Activated T-helper 1 cell treated with anti-CD3 and anti-CD28 coated beads, Interleukin-12 subunit alpha, Interleukin-12 subunit beta, Interleukin-2, Interleukin-4 antibody, amounts not matched to agents 30 ng/mL and 10 ng/mL and 1 ng/mL, durations not matched to agents 14 hours and 24 hours and 36 hours (primary cell): ENCODE results near the gene MBD1. TPM values are rescaled to one million over a fixed set of nuclear protein-coding genes. Genes with fewer than 3 reads are reported as not detected.

Source experiments
- DNase-seq: peaks from one replicate; pipeline ENCODE4 v3.0.0; 2021; ENCODE audit warnings: low spot score
- H3K27ac Mint-ChIP-seq: one replicate; pipeline ENCODE4 v1.8.0; 2021; ENCODE audit warnings: mild to moderate bottlenecking, mixed read lengths
- H3K27me3 Mint-ChIP-seq: one replicate; pipeline ENCODE4 v1.8.0; 2022; ENCODE audit warnings: mild to moderate bottlenecking, moderate library complexity, mixed read lengths; ENCODE audit not compliant: insufficient read depth
- H3K36me3 Mint-ChIP-seq: one replicate; pipeline ENCODE4 v1.8.0; 2021; ENCODE audit warnings: low read depth, mixed read lengths
- H3K4me1 Mint-ChIP-seq: one replicate; pipeline ENCODE4 v1.8.0; 2021; ENCODE audit warnings: low read depth, mixed read lengths
- H3K4me3 Mint-ChIP-seq: one replicate; pipeline ENCODE4 v1.8.0; 2021; ENCODE audit warnings: mild to moderate bottlenecking, moderate library complexity, mixed read lengths
- H3K9me3 Mint-ChIP-seq: one replicate; pipeline ENCODE4 v1.8.0; 2021; ENCODE audit warnings: mixed read lengths
- intact Hi-C: fragments of 100-400 bp; cut with micrococcal nuclease; formaldehyde crosslinking; loops from one replicate; pipeline ENCODE4 v1.15.1; 2024
- total RNA-seq: library from RNA; stranded (reverse); gene quantifications from 2 replicates; pipeline ENCODE4 v1.2.3, GENCODE V29; 2022

MBD1 gene
- total RNA-seq, 1 donor from 2014 or later, result 95.2 TPM

DNA sequence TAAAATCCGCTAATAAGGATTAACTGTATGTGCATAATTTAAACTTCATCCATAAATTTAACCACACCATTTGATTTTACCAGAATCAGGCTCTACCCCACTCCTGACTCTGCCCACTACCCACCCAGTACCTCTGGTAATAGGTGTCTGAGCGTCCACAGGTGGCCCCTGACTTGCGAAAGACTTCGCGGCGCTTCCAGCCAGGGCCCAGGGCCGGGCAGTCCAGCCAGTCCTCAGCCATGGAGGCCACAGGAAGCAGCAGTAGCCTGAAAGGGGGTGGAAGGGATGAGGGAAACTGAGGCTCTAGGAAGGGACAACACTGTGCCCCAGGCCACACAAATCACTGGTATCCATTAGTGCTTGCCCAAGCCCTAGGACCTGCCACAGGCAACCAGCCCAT is 1.6 kb downstream of the MBD1 start:
- H3K4me3 Mint-ChIP-seq, result peak overlapping the region; percentile 91
- intact Hi-C loops, result loop anchor here (1.0 to 10.0 kb wide), 8 partner anchors 9 to 1335 kb away; partner anchors contain the start of genes ACAA2, ELAC1, ME2 and RPL17
- no peak for DNase-seq
- H3K27ac Mint-ChIP-seq, result peak overlapping the region; percentile 87
- no peaks in the 10 kb centered on the region for H3K9me3 Mint-ChIP-seq
- H3K4me1 Mint-ChIP-seq, result peaks cover 33% of the 10 kb centered on the region
- peaks cover 62% of the 10 kb centered on the region for H3K36me3 Mint-ChIP-seq
- no peaks in the 10 kb centered on the region for H3K27me3 Mint-ChIP-seq

DNA sequence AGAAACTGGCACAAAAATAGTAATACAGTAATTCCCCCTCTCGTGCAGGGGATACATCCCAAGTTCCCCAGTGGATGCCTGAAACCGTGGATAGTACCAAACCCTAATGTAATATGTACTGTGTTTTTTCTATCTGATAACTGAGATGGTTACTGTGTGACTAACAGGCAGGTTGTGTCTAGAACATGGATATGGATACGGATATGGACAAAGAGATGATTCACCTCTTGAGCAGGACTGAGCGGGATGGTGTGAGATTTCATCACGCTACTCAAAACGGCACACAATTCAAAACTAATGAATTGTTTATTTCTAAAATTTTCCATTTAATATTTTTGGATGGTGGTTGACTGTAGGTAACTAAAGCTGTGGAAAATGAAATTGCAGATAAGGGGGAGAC is 3.4 kb downstream of the MBD1 start:
- intact Hi-C loops, result no loop called here

DNA sequence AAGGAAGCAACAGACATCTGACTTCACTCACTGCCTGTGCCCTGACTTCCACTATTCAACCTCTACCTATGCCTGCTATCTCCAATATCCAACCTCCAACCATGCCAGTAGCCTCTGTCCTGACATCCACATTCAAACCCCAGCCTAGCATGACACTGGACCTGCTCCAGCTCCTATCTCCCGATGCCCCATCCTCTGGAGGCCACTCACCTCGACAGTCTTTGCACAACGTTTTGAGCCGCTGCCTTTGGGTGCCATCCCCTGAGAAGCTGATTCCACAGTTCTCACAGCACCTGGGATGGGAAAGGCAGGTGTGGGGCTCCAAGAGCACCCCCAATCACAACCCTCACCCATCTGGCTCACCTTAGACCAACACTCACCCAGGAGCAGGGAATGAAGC is 4.9 kb downstream of the MBD1 start:
- Mint-ChIP-seq H3K9me3 (no peaks in the 10 kb centered on the region), H3K4me3 (no peak overlapping the region), H3K27me3 (no peaks in the 10 kb centered on the region), H3K36me3 (peaks cover 56% of the 10 kb centered on the region), H3K4me1 (peaks cover 20% of the 10 kb centered on the region), H3K27ac (no peak overlapping the region)
- no peak for DNase-seq
- intact Hi-C loops, result no loop called here

More for the DNA sequence above, 3.4 kb downstream of the MBD1 start:
- H3K9me3 Mint-ChIP-seq, result no peaks in the 10 kb centered on the region
- no peak overlapping the region for H3K27ac Mint-ChIP-seq
- no peak overlapping the region for H3K4me3 Mint-ChIP-seq
- H3K27me3 Mint-ChIP-seq, result no peaks in the 10 kb centered on the region
- no peak for DNase-seq
- H3K4me1 Mint-ChIP-seq, result peaks cover 20% of the 10 kb centered on the region
- peaks cover 58% of the 10 kb centered on the region for H3K36me3 Mint-ChIP-seq

DNA sequence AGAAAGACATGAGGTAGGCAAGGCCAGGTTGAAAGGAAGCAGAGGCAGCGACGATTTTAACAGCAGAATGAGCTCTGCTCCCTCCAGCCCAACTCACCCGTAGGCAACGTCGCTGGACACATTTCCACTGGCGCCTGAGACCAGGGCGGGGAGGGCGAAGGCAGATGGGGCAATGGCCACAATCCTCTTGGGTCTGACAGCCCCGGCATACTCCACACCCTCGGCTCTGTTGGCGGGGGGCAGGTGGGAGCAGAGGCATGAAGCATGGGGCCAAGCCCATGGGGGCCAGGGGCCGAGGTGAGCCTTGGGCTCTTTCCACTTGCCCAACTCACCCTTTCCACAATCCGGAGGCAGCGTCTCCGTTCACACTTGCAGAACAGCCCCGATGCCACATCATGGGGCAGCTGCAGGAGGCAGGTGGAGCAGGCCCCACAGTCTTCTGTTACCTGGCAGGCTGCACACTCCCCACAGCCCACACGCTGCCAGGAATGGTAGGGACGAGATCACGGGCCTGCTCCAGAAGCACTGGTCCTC is 5.8 kb downstream of the MBD1 start:
- Mint-ChIP-seq H3K4me3 (no peak overlapping the region), H3K9me3 (no peaks in the 10 kb centered on the region), H3K4me1 (peaks cover 18% of the 10 kb centered on the region), H3K36me3 (peaks cover 59% of the 10 kb centered on the region), H3K27me3 (no peaks in the 10 kb centered on the region), H3K27ac (no peak overlapping the region)
- no peak for DNase-seq
- intact Hi-C loops, result no loop called here

DNA sequence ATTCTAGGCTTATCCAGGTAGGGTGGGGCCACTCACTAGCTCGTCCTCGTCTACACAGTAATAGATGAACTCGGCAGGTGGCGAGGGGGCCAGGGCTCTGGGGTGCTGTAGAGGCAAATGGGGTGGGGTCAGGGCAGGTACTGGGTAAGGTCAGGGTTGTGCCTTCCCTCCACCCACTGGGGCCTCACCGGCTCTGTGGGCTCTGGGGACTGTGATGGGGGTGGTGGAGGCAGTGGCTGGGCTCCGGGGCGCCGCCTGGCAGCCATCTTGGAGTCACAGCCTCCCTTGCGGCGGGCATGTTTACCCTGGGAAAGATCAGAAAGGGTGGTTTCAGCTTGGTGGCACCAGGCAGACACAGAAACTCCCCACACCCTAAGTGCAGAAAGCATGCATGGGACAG is 6.4 kb downstream of the MBD1 start:
- intact Hi-C loops, result no loop called here
- H3K27ac Mint-ChIP-seq, result no peak overlapping the region
- H3K4me3 Mint-ChIP-seq, result no peak overlapping the region
- peaks cover 58% of the 10 kb centered on the region for H3K36me3 Mint-ChIP-seq
- no peaks in the 10 kb centered on the region for H3K9me3 Mint-ChIP-seq
- no peaks in the 10 kb centered on the region for H3K27me3 Mint-ChIP-seq
- DNase-seq, result no peak
- peaks cover 11% of the 10 kb centered on the region for H3K4me1 Mint-ChIP-seq

DNA sequence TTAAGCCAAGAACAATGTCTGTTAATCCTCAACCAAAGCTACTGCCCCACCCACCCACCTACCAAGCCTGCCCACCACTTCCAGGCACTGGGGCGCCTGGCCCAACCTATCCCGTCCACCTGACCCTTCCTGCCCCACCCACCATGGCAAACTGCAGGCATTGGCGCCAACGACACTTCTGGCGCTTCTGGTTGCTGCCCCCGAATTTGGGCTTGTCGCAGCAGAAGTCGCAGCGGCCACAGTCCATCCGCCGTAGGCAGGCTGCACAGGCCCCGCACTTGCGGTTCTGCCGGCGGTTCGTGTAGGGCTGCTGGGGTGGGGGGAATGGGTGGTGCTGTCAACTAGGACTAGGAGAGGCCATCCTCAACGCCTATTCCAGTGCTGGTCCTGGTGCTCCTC is 7.3 kb downstream of the MBD1 start:
- Mint-ChIP-seq H3K27ac (no peak overlapping the region), H3K9me3 (no peaks in the 10 kb centered on the region), H3K4me3 (no peak overlapping the region), H3K4me1 (peaks cover 10% of the 10 kb centered on the region), H3K27me3 (no peaks in the 10 kb centered on the region), H3K36me3 (peaks cover 61% of the 10 kb centered on the region)
- intact Hi-C loops, result no loop called here
- no peak for DNase-seq

DNA sequence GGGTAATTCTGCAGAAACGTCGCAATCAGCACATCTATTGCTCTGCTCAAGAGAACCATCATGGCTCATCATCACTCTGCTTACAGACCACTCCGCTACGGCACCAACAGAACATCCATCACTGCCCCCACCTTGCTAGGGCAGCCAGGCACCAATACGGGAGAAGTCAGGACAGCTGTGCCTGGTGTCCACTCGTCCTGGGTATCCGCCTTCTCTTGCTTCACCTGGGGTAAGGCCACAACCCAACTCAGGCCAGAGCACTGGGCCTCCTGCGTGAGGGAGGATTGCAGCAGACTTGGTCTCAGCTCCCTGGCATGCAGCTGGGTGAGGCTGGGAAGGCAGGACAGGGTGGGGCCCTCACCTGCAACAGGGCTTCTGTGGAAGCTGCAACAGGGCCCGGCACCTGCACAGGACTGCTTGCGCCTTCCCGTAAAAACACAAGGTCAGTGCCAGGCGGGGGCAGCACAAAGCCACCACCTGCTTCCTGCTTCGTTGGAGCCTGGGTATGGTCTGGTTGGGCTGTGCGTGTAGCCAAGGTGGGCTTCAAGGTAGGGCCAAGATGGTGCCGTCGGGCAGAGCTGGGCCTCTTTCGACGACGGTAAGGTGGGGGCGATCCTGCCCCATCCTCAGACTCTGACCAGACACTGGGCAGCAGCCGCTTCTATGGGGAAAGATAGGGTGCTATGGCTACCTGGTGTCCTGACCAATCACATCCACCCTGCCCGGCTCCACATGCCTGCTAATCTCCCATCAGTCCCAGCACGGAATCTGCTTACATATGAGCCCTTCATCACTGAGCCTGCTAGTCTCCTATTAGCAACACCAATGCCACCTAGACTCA is 7.9 kb downstream of the MBD1 start:
- Mint-ChIP-seq H3K27me3 (no peaks in the 10 kb centered on the region), H3K4me1 (peaks cover 6% of the 10 kb centered on the region), H3K36me3 (peaks cover 62% of the 10 kb centered on the region), H3K27ac (no peak overlapping the region), H3K4me3 (no peak overlapping the region), H3K9me3 (no peaks in the 10 kb centered on the region)
- no peak for DNase-seq
- intact Hi-C loops, result no loop called here

DNA sequence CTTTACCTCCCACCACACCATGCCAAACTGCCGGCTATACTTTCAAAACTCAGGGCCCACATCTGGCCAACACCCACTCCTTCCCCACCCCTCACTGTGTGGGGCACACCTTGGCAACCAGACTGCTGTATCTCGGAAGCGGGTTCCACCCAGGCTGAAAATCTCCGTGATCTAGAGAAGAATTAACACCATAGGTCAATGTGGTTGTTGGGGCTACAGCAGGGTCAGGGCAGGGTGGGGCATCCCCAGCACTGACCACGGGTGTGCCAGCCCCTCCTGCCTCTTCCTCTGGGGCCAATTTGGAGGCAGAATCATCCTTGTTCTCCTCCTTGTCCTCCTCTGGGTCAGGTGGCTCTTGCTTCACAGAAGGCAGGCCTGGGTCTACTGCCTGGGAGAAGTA is 8.8 kb downstream of the MBD1 start:
- no peak for DNase-seq
- H3K9me3 Mint-ChIP-seq, result no peaks in the 10 kb centered on the region
- peaks cover 60% of the 10 kb centered on the region for H3K36me3 Mint-ChIP-seq
- no peak overlapping the region for H3K4me3 Mint-ChIP-seq
- intact Hi-C loops, result no loop called here
- H3K4me1 Mint-ChIP-seq, result peaks cover 11% of the 10 kb centered on the region
- no peaks in the 10 kb centered on the region for H3K27me3 Mint-ChIP-seq
- H3K27ac Mint-ChIP-seq, result no peak overlapping the region

DNA sequence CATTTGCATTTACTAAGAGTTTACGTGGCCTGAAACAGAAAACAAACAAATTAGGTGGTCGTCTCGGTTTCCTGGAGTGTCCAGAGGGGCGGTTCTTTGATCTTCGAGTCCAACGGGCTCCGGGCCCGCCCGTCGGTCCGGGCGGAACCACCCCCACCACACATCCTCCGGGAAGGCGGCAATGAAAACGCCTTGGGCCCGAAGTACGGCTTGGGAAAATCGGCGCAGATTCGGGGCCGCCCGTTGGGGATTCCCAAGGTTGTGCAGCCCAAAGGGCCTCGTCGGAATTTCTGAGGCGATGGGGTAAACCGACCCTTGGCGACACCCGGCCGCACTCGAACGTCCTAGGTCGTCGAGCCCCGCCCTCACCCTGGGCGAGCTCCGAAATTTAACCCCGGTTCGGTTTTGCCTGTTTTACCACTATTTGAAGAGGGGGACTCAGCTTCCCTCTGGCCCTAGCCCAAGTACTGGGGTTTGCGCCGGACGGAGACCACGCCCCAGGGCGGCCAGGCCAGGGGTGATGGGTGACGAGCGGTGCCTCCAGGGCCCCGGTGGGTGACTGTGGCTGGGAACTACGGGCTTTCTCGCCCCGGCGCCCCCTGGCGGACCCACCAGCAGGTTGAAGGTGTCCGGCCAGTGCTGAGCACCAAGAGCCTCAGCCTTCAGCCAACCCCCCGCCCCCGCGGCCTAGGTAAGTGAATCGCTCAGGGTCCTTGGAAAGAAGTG is 13.1 kb downstream of the MBD1 start:
- Mint-ChIP-seq H3K36me3 (peaks cover 31% of the 10 kb centered on the region), H3K9me3 (no peaks in the 10 kb centered on the region), H3K4me3 (peak overlapping the region; percentile 48), H3K27me3 (peaks cover 3% of the 10 kb centered on the region), H3K27ac (no peak overlapping the region), H3K4me1 (peaks cover 30% of the 10 kb centered on the region)
- intact Hi-C loops, result loop anchor here (1.0 to 5.0 kb wide), 5 partner anchors 50 to 776 kb away; partner anchors contain the start of genes ACAA2 and RPL17
- DNase-seq, result peak; percentile 72

DNA sequence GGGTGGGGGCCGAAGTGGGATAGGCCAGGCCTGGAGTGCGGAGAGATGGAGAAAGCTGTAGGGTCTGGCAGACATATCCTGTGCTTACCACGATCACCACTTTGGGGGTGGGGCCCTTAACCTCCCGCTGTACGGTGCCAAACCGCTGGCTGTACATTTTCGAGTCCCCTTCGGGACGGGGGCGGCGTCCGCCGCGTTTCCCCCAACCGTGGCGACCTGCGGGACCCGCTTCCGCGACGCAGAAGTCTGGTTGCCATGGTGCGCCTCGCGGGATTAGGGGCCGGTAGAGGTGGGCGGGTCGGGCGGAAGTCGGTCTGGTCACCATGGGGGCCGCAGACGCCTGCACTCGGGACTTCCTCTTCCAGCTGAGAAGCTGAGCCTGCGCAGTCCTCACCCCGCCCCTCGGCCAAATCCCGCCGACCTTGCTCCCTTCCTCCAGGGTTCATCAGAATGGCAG is 15.0 kb downstream of the MBD1 start, which contains the start of gene CFAP53:
TSS of gene CFAP53 (minus strand) at position 248 of the 457 bp plus-strand sequence. CDS start at position 157, 91 bp downstream.
- Mint-ChIP-seq H3K9me3 (no peaks in the 10 kb centered on the region), H3K36me3 (peaks cover 21% of the 10 kb centered on the region), H3K27me3 (peaks cover 3% of the 10 kb centered on the region), H3K4me3 (peak within 1 kb of the TSS; percentile 86), H3K27ac (peak within 1 kb of the TSS; percentile 70), H3K4me1 (peaks cover 30% of the 10 kb centered on the region)
- intact Hi-C loops, result loop anchor here (1.0 to 5.0 kb wide), 7 partner anchors 15 to 774 kb away; partner anchors contain the start of genes ACAA2, CXXC1, MBD1 and RPL17
- peak; percentile 77 for DNase-seq

DNA sequence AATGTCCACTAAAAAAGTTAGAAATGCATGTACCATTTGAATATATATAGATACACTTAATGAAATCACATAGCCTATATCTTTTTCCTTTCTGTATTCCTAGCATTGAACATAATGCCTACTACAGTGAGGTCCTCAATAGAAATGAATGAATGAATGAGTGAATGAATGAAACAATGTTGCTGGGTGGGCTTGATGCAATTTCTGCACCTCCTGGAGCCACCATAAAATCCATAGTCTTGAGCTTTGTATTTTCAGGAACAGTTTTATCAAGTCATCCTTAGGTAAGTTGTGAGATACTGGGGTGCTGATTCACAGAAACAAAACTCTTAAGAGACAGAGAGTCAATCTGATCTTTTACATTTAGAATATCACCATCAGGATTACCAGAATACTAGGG is 18.3 kb downstream of the MBD1 start:
- peaks cover 5% of the 10 kb centered on the region for H3K27me3 Mint-ChIP-seq
- H3K27ac Mint-ChIP-seq, result no peak overlapping the region

DNA sequence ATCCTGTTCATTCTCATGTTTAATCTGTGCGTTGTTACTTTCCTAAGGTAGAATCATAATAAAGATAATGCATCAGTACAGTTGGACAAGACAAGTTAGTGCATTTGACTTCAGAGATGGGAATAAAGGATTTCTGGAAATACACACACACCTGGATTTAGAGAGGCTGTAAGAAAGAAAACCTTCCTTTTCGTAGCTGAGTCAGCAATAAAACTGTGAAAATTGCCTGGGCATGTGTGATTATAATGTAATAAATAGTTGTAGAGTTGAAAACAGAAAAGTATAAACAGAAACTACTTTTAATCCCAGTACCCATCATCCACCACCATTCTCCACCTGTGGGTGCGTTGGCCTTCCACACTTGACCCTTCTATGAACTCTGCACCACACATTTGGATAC is 30.4 kb downstream of the MBD1 start:
- Mint-ChIP-seq H3K4me3 (no peak overlapping the region), H3K27me3 (no peaks in the 10 kb centered on the region), H3K27ac (no peak overlapping the region), H3K36me3 (no peaks in the 10 kb centered on the region), H3K4me1 (no peaks in the 10 kb centered on the region), H3K9me3 (no peaks in the 10 kb centered on the region)
- intact Hi-C loops, result no loop called here
- DNase-seq, result no peak

More for the DNA sequence above, 18.3 kb downstream of the MBD1 start:
- no peak for DNase-seq
- Mint-ChIP-seq H3K4me3 (no peak overlapping the region), H3K36me3 (peaks cover 3% of the 10 kb centered on the region), H3K4me1 (peaks cover 23% of the 10 kb centered on the region), H3K9me3 (no peaks in the 10 kb centered on the region)
- intact Hi-C loops, result no loop called here

DNA sequence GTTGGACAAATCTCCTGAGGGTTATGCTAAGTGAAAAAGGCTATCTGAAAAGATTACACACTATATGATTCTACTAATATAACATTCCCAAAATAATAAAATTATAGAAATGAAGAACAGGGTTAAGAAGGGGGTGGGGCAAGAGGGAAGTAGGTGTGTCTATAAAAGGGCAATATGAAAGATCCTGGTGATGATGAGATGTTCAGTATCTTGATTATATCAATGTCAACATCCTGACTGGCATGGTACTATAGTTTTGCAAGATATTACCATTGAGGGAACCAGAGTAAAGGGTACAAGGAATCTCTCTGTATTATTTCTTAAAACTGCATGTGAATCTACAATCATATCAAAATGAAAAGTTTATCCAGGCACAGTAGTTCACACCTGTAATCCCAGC is 31.7 kb downstream of the MBD1 start:
- no peaks in the 10 kb centered on the region for H3K27me3 Mint-ChIP-seq
- no peak overlapping the region for H3K27ac Mint-ChIP-seq
- no peaks in the 10 kb centered on the region for H3K4me1 Mint-ChIP-seq
- no peaks in the 10 kb centered on the region for H3K9me3 Mint-ChIP-seq
- H3K4me3 Mint-ChIP-seq, result no peak overlapping the region
- intact Hi-C loops, result no loop called here
- no peak for DNase-seq
- H3K36me3 Mint-ChIP-seq, result no peaks in the 10 kb centered on the region
